Measurements from ENCODE around the gene AIG1.

DNA sequence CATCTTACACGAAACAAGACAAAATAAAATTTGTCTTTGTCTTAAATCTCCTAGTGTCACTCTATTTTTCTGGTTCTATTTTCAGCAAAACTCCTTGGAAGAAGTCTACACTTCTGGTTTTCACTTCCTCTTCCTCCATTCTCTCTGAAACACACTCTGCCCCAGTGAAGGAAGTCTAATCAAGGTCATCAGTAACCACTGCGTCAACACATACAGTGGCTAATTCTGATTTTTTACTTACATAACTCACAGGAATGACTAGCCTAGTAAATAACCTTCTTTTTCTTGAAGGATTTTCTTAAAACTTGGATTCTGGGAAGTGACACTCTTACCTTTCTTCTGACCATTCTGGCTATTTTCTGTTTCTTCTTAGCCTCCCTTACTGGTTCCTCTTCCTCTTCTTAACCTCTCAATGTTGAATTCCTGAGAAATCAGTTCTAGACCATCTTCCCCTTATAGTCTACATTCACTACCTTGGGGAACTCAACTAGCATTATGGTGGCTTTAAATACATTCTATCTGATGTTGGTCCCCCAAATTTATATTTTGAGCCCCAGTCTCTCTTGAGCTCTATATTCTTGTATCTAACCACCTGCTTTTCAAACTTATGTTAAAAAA is 37.5 kb downstream of the AIG1 start:
- TF ChIP-seq, protein P1, sequence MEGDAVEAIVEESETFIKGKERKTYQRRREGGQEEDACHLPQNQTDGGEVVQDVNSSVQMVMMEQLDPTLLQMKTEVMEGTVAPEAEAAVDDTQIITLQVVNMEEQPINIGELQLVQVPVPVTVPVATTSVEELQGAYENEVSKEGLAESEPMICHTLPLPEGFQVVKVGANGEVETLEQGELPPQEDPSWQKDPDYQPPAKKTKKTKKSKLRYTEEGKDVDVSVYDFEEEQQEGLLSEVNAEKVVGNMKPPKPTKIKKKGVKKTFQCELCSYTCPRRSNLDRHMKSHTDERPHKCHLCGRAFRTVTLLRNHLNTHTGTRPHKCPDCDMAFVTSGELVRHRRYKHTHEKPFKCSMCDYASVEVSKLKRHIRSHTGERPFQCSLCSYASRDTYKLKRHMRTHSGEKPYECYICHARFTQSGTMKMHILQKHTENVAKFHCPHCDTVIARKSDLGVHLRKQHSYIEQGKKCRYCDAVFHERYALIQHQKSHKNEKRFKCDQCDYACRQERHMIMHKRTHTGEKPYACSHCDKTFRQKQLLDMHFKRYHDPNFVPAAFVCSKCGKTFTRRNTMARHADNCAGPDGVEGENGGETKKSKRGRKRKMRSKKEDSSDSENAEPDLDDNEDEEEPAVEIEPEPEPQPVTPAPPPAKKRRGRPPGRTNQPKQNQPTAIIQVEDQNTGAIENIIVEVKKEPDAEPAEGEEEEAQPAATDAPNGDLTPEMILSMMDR (IDR thresholded peaks at IDR 0.05; ENCODE audit: poor library complexity, severe bottlenecking) = no peak
- TF ChIP-seq TAF1 (IDR thresholded peaks at IDR 0.05; ENCODE audit: low read depth) = no peak
- TF ChIP-seq POLR2AphosphoS5 (IDR thresholded peaks at IDR 0.05) = no peak
- no peak for TF ChIP-seq EZH2 (IDR thresholded peaks at IDR 0.05; ENCODE audit: borderline replicate concordance, insufficient read depth, low read length, poor library complexity, severe bottlenecking)
- no peak for TF ChIP-seq SMC3 (conservative IDR thresholded peaks at IDR 0.05; ENCODE audit: poor library complexity)
- no peak for TF ChIP-seq RAD21 (conservative IDR thresholded peaks at IDR 0.05)
